A549 treated with AZD9567 at 1 μM for 4 hours (cell line): ENCODE results near the gene TMEM203. TPM values are rescaled to one million over a fixed set of nuclear protein-coding genes. Genes with fewer than 3 reads are reported as not detected.

Experiments
- total RNA-seq: library from RNA; stranded (reverse); fragments of 200-300 nt; extraction: Qiagen RNA extraction; gene quantifications from 5 replicates; pipeline ENCODE4 v1.2.3, GENCODE V29; 2022; ENCODE audit not compliant: insufficient read depth

Gene TMEM203
- total RNA-seq, 1 experiment from 2014 or later: 46.4 TPM

Other genes starting within 250 kb of the TMEM203 start
- gene PTGDS, start 228.1 kb downstream of the TMEM203 start, total RNA-seq: 0.14 to 0.73 TPM (median 0.66 TPM) in 4 of 5 replicates, not detected in the other
- 0.02 to 0.14 TPM (median 0.10 TPM) in 4 of 5 replicates, not detected in the other for gene LCNL1, start 222.7 kb downstream of the TMEM203 start, total RNA-seq
- gene PAXX, start 213.2 kb downstream of the TMEM203 start, total RNA-seq: 24.8 to 86.1 TPM (median 80.8 TPM) in 5 replicates
- gene CLIC3, start 209.1 kb downstream of the TMEM203 start, total RNA-seq: 4.0 to 4.9 TPM (median 4.4 TPM) in 4 of 5 replicates, not detected in the other
- gene ABCA2, start 177.4 kb downstream of the TMEM203 start, total RNA-seq: 20.0 to 29.5 TPM (median 27.5 TPM) in 5 replicates
- 0.03 to 0.09 TPM (median 0.03 TPM) in 4 of 5 replicates, not detected in the other for gene FUT7, start 173.6 kb downstream of the TMEM203 start, total RNA-seq
- gene NPDC1, start 159.5 kb downstream of the TMEM203 start, total RNA-seq: 49.4 to 88.3 TPM (median 87.7 TPM) in 5 replicates
- gene ENTPD2, start 151.6 kb downstream of the TMEM203 start, total RNA-seq: 1.4 to 3.0 TPM (median 2.6 TPM) in 5 replicates
- gene SAPCD2, start 135.1 kb downstream of the TMEM203 start, total RNA-seq: 14.9 to 28.4 TPM (median 24.6 TPM) in 5 replicates
- gene UAP1L1, start 128.1 kb downstream of the TMEM203 start, total RNA-seq: 9.8 to 16.4 TPM (median 11.7 TPM) in 5 replicates
- gene MAN1B1, start 118.7 kb downstream of the TMEM203 start, total RNA-seq: 40.8 to 56.5 TPM (median 52.7 TPM) in 5 replicates
- gene DPP7, start 90.9 kb downstream of the TMEM203 start, total RNA-seq: 65.1 to 122 TPM (median 115 TPM) in 5 replicates
- 0.19 to 0.95 TPM (median 0.29 TPM) in 4 of 5 replicates, not detected in the other for gene GRIN1, start 66.5 kb downstream of the TMEM203 start, total RNA-seq
- 0.99 to 1.8 TPM (median 1.3 TPM) in 4 of 5 replicates, not detected in the other for gene LRRC26, start 35.6 kb downstream of the TMEM203 start, total RNA-seq
- not detected in 5 replicates for gene TMEM210, start 33.6 kb downstream of the TMEM203 start, total RNA-seq
- 23.3 to 39.2 TPM (median 38.3 TPM) in 5 replicates for gene ANAPC2, start 17.1 kb downstream of the TMEM203 start, total RNA-seq
- gene SSNA1, start 17.0 kb downstream of the TMEM203 start, total RNA-seq: 119 to 158 TPM (median 150 TPM) in 5 replicates
- gene TPRN, start 4.9 kb downstream of the TMEM203 start, total RNA-seq: 9.3 to 14.1 TPM (median 12.9 TPM) in 5 replicates
- gene NDOR1, start 52 bp upstream of the TMEM203 start, total RNA-seq: 10.9 to 20.2 TPM (median 20.0 TPM) in 5 replicates
- gene RNF208, start 16.6 kb upstream of the TMEM203 start, total RNA-seq: 1.7 to 2.3 TPM (median 1.8 TPM) in 4 of 5 replicates, not detected in the other
- gene CYSRT1, start 19.5 kb upstream of the TMEM203 start, total RNA-seq: 1.7 to 4.2 TPM (median 3.2 TPM) in 5 replicates
- 0.17 to 0.29 TPM (median 0.22 TPM) in 4 of 5 replicates, not detected in the other for gene RNF224, start 21.9 kb upstream of the TMEM203 start, total RNA-seq
- 0.06 to 0.14 TPM (median 0.10 TPM) in 4 of 5 replicates, not detected in the other for gene SLC34A3, start 25.3 kb upstream of the TMEM203 start, total RNA-seq
- gene TUBB4B, start 35.6 kb upstream of the TMEM203 start, total RNA-seq: 802 to 950 TPM (median 862 TPM) in 5 replicates
- not detected in 5 replicates for gene STPG3, start 45.6 kb upstream of the TMEM203 start, total RNA-seq
- 48.5 to 62.6 TPM (median 57.4 TPM) in 5 replicates for gene NELFB, start 49.7 kb upstream of the TMEM203 start, total RNA-seq
- 15.9 to 26.2 TPM (median 25.4 TPM) in 5 replicates for gene TOR4A, start 72.1 kb upstream of the TMEM203 start, total RNA-seq
- 3.9 to 6.3 TPM (median 4.6 TPM) in 5 replicates for gene NRARP, start 96.6 kb upstream of the TMEM203 start, total RNA-seq
- 5.9 to 7.2 TPM (median 6.7 TPM) in 5 replicates for gene EXD3, start 217.5 kb upstream of the TMEM203 start, total RNA-seq
- 1.3 to 2.0 TPM (median 1.9 TPM) in 4 of 5 replicates, not detected in the other for gene NOXA1, start 217.7 kb upstream of the TMEM203 start, total RNA-seq
- 0.19 to 0.28 TPM (median 0.25 TPM) in 4 of 5 replicates, not detected in the other for gene ENTPD8, start 235.7 kb upstream of the TMEM203 start, total RNA-seq